ENCODE data around the gene TMCO2.

DNA sequence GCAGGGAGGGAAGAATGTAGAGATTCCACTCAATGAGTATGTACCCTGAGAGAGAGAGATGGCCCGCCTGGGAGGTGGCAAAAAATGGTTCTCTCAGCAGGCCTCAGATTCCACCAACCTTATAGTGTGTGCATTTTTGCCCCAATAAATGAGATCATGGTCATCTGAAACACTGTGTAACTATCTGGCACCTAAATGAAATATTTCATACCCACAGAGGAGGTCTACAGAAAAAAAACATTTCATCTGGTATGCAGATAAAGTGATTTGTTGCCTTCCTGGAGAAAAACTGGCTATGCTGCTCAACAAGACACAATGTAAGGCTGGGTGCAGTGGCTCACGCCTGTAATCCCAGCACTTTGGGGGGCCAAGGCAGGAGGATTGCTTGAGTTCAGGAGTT, 4.9 kb downstream of the TMCO2 start:
- TF ChIP-seq EZH2 (IDR thresholded peaks at IDR 0.05; ENCODE audit: low read depth, unreplicated experiment), result no peak
- TF ChIP-seq JUNB (IDR thresholded peaks at IDR 0.05; ENCODE audit: unreplicated experiment), result no peak
- TF ChIP-seq CTCF (conservative IDR thresholded peaks at IDR 0.05; ENCODE audit: low read depth in 2 of 2), result no peak
- TF ChIP-seq, protein P1, sequence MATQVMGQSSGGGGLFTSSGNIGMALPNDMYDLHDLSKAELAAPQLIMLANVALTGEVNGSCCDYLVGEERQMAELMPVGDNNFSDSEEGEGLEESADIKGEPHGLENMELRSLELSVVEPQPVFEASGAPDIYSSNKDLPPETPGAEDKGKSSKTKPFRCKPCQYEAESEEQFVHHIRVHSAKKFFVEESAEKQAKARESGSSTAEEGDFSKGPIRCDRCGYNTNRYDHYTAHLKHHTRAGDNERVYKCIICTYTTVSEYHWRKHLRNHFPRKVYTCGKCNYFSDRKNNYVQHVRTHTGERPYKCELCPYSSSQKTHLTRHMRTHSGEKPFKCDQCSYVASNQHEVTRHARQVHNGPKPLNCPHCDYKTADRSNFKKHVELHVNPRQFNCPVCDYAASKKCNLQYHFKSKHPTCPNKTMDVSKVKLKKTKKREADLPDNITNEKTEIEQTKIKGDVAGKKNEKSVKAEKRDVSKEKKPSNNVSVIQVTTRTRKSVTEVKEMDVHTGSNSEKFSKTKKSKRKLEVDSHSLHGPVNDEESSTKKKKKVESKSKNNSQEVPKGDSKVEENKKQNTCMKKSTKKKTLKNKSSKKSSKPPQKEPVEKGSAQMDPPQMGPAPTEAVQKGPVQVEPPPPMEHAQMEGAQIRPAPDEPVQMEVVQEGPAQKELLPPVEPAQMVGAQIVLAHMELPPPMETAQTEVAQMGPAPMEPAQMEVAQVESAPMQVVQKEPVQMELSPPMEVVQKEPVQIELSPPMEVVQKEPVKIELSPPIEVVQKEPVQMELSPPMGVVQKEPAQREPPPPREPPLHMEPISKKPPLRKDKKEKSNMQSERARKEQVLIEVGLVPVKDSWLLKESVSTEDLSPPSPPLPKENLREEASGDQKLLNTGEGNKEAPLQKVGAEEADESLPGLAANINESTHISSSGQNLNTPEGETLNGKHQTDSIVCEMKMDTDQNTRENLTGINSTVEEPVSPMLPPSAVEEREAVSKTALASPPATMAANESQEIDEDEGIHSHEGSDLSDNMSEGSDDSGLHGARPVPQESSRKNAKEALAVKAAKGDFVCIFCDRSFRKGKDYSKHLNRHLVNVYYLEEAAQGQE (IDR thresholded peaks at IDR 0.05; ENCODE audit: unreplicated experiment), result no peak
- no peak for TF ChIP-seq POLR2AphosphoS5 (IDR thresholded peaks at IDR 0.05; ENCODE audit: low read depth)
- TF ChIP-seq EZH2phosphoT487 (IDR thresholded peaks at IDR 0.05; ENCODE audit: unreplicated experiment), result no peak
- TF ChIP-seq NANOG (IDR thresholded peaks at IDR 0.05; ENCODE audit: borderline replicate concordance), result no peak
- TF ChIP-seq ZNF114 (CRISPR knock-in tag; IDR thresholded peaks at IDR 0.05), result no peak
- no peak for TF ChIP-seq ETS1 (IDR thresholded peaks at IDR 0.05)
- TF ChIP-seq CREB1 (CRISPR knock-in tag; IDR thresholded peaks at IDR 0.05; ENCODE audit: low read depth), result no peak
- no peak for TF ChIP-seq STAT1 (IDR thresholded peaks at IDR 0.05; ENCODE audit: unreplicated experiment)

Measured in GM23338 (cell line).